ENCODE data around the gene TTC7B. TPM values are rescaled to one million over a fixed set of nuclear protein-coding genes. Genes with fewer than 3 reads are reported as not detected.

TTC7B gene
- total RNA-seq, 2 experiments from 2014 or later, result 5.6 to 7.8 TPM

DNA sequence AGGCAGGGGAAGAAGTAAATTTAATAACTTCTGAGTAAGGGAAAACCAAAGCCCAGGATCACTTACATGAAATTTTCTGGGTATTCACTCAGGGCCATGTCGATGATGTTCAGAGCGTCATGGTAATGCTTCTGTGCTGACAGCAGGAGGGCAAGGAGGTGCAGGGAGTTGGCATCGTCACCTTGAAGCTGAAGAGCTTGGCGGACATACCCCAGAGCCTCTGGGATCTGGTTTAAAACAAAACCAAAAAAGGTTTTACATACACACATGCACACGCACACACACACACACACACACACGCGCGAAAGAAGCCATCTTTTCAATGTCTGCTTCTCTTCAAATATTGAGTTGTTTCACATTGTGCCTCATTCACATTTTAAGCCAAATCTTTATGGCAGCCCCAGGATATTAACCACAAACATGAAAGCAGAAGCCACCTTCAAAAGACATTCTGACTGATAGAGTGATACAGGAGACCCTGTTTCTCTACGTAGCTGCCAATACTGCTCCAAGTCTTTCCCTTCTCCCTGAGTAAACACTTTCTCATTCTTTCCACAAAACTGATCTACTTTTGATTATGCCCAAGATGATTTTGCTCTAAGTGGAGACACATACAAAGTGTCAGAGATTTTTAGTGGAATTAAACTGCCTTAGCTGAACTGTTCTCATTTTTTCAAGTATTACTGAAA is 172.1 kb downstream of the TTC7B start:
- ChIA-PET CTCF (no interaction called here), POLR2A (no interaction called here)
- H3K36me3 Mint-ChIP-seq (ENCODE audit: low read depth), result no peaks in the 10 kb centered on the region
- no peaks in the 10 kb centered on the region for H3K27me3 Mint-ChIP-seq
- no peaks in the 10 kb centered on the region for H3K4me1 Mint-ChIP-seq (ENCODE audit: low read depth)
- ATAC-seq (no peak), DNase-seq (no peak)
- no peak overlapping the region for H3K4me3 Mint-ChIP-seq
- no peak overlapping the region for H3K27ac Mint-ChIP-seq
- intact Hi-C loops (cut with micrococcal nuclease), result no loop called here
- TF ChIP-seq, protein P1, sequence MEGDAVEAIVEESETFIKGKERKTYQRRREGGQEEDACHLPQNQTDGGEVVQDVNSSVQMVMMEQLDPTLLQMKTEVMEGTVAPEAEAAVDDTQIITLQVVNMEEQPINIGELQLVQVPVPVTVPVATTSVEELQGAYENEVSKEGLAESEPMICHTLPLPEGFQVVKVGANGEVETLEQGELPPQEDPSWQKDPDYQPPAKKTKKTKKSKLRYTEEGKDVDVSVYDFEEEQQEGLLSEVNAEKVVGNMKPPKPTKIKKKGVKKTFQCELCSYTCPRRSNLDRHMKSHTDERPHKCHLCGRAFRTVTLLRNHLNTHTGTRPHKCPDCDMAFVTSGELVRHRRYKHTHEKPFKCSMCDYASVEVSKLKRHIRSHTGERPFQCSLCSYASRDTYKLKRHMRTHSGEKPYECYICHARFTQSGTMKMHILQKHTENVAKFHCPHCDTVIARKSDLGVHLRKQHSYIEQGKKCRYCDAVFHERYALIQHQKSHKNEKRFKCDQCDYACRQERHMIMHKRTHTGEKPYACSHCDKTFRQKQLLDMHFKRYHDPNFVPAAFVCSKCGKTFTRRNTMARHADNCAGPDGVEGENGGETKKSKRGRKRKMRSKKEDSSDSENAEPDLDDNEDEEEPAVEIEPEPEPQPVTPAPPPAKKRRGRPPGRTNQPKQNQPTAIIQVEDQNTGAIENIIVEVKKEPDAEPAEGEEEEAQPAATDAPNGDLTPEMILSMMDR (IDR thresholded peaks at IDR 0.05), result no peak
- H3K9me3 Mint-ChIP-seq, result no peaks in the 10 kb centered on the region

GRCh38 chr14:90642244-90642717 is 173.9 kb downstream of the TTC7B start:
- Mint-ChIP-seq H3K27ac (no peak overlapping the region), H3K9me3 (no peaks in the 10 kb centered on the region), H3K27me3 (no peaks in the 10 kb centered on the region), H3K4me3 (no peak overlapping the region), H3K4me1 (ENCODE audit: low read depth) (no peaks in the 10 kb centered on the region), H3K36me3 (ENCODE audit: low read depth) (no peaks in the 10 kb centered on the region)
- CTCF ChIA-PET, result interaction anchor here (0.8 to 1.8 kb wide), 3 partner anchors 27 to 77 kb away, joined by 3 to 5 read pairs (median 3); no protein-coding TSS in a partner anchor
- ATAC-seq (no peak), DNase-seq (no peak)
- TF ChIP-seq, protein P1 (IDR thresholded peaks at IDR 0.05), result no peak
- intact Hi-C loops (cut with micrococcal nuclease), result no loop called here
- POLR2A ChIA-PET, result no interaction called here

DNA sequence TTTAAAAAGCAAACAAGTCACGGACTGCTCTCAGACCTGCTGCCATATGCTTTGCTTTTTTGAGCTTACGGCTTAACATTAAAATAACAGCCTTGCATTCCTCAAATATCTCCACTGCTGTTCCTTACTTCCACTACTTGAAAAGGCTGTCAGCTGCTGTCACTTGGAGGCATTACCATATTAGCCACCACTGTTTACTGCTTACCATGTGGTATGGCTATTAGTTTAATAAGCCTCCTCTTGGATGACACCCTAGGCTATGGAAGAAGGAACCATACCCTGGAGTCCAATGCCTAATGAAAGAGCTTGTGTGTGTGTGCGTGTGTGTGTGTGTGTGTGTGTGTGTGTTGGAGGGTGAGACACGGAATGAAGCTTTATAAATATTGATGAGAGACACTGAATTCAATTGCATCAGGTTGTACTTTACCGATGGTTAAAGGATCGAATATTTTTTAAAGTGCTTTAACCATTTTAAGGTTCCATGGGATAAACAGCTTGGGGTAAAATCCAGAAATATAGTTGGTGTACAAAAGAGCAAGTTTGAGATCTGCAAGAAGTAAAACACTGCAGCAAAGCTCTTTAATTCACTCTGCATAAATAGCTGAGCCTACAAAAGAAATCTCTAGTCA is 174.5 kb downstream of the TTC7B start:
- POLR2A ChIA-PET, result interaction anchor here (0.5 kb wide), 1 partner anchor 1772 kb away, joined by 3 read pairs; no protein-coding TSS in a partner anchor
- DNase-seq (no peak), ATAC-seq (no peak)
- H3K9me3 Mint-ChIP-seq, result no peaks in the 10 kb centered on the region
- H3K27ac Mint-ChIP-seq, result no peak overlapping the region
- no peak overlapping the region for H3K4me3 Mint-ChIP-seq
- no peaks in the 10 kb centered on the region for H3K4me1 Mint-ChIP-seq (ENCODE audit: low read depth)
- CTCF ChIA-PET, result interaction anchor here (0.8 to 1.8 kb wide), 3 partner anchors 27 to 77 kb away, joined by 3 to 5 read pairs (median 3); no protein-coding TSS in a partner anchor
- H3K27me3 Mint-ChIP-seq, result no peaks in the 10 kb centered on the region
- TF ChIP-seq, protein P1 (IDR thresholded peaks at IDR 0.05), result no peak
- H3K36me3 Mint-ChIP-seq (ENCODE audit: low read depth), result no peaks in the 10 kb centered on the region
- intact Hi-C loops (cut with micrococcal nuclease), result no loop called here

DNA sequence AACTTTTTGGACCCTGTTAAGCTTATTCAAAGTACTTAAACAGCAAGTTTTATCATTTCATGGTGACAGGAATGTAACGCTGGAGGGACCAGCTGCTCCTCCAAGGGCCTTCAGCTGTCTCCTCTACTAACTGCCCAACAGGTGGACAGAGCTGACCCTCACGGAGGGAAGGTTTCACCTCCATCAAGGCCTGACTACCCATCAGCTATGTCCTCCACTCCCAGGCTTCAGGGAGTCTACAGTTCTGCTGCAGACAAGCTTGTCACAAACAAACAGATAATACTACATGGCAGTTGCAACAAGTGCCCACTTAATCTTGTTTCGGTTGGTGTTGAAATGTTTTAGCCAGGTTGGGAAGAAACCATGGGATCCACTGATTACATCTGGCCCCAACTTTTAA is 175.1 kb downstream of the TTC7B start:
- Mint-ChIP-seq H3K4me3 (no peak overlapping the region), H3K27ac (no peak overlapping the region), H3K4me1 (ENCODE audit: low read depth) (no peaks in the 10 kb centered on the region), H3K27me3 (no peaks in the 10 kb centered on the region), H3K9me3 (no peaks in the 10 kb centered on the region), H3K36me3 (ENCODE audit: low read depth) (no peaks in the 10 kb centered on the region)
- DNase-seq, result no peak
- ATAC-seq, result no peak
- TF ChIP-seq, protein P1 (IDR thresholded peaks at IDR 0.05), result no peak
- POLR2A ChIA-PET, result interaction anchor here (0.5 kb wide), 1 partner anchor 1773 kb away, joined by 3 read pairs; no protein-coding TSS in a partner anchor
- CTCF ChIA-PET, result interaction anchor here (1.8 kb wide), 1 partner anchor 57 kb away, joined by 5 read pairs; no protein-coding TSS in a partner anchor
- intact Hi-C loops (cut with micrococcal nuclease), result no loop called here

GRCh38 chr14:90639641-90640040 is 176.6 kb downstream of the TTC7B start:
- TF ChIP-seq, protein P1 (IDR thresholded peaks at IDR 0.05), result no peak
- DNase-seq (no peak), ATAC-seq (no peak)
- Mint-ChIP-seq H3K36me3 (ENCODE audit: low read depth) (no peaks in the 10 kb centered on the region), H3K27me3 (no peaks in the 10 kb centered on the region), H3K27ac (no peak overlapping the region), H3K4me3 (no peak overlapping the region), H3K9me3 (no peaks in the 10 kb centered on the region), H3K4me1 (ENCODE audit: low read depth) (no peaks in the 10 kb centered on the region)
- ChIA-PET CTCF (no interaction called here), POLR2A (no interaction called here)
- intact Hi-C loops (cut with micrococcal nuclease), result no loop called here

Measured in activated CD8-positive, alpha-beta T cell treated with anti-CD3 and anti-CD28 coated beads for 36 hours (primary cell).